Activated naive CD4-positive, alpha-beta T cell treated with anti-CD3 and anti-CD28 coated beads, Interleukin-2, amount 50 U/mL, for 72 hours (primary cell): ENCODE data around the gene IQCE. TPM values are rescaled to one million over a fixed set of nuclear protein-coding genes. Genes with fewer than 3 reads are reported as not detected.

ENCODE experiments used
- ATAC-seq, 2 donors: fragments of 150-1000 bp; cut with Tn5 transposase; 2 replicates each; pipeline ENCODE4 v1.10.0; 2021; ENCODE audit warnings: mild to moderate bottlenecking in 2 of 2, moderate library complexity in 2 of 2
- DNase-seq, 2 donors: peaks; one replicate each; pipeline ENCODE4 v3.0.0; 2021 to 2022; ENCODE audit warnings: low spot score in 2 of 2
- H3K27ac Mint-ChIP-seq, 2 donors: one replicate each; pipeline ENCODE4 v1.8.0; 2022; ENCODE audit warnings: mild to moderate bottlenecking in 2 of 2, mixed read lengths in 2 of 2
- H3K36me3 Mint-ChIP-seq, 2 donors: one replicate each; pipeline ENCODE4 v1.8.0; 2022; ENCODE audit warnings: mixed read lengths in 2 of 2
- H3K9me3 Mint-ChIP-seq, 2 donors: one replicate each; pipeline ENCODE4 v1.8.0; 2022; ENCODE audit warnings: mixed read lengths in 2 of 2
- total RNA-seq, 2 donors: library from RNA; stranded (reverse); gene quantifications; one replicate each; pipeline ENCODE4 v1.2.3, GENCODE V29; 2022

IQCE gene
- total RNA-seq, 2 donors from 2014 or later, result 7.3 to 9.5 TPM

DNA sequence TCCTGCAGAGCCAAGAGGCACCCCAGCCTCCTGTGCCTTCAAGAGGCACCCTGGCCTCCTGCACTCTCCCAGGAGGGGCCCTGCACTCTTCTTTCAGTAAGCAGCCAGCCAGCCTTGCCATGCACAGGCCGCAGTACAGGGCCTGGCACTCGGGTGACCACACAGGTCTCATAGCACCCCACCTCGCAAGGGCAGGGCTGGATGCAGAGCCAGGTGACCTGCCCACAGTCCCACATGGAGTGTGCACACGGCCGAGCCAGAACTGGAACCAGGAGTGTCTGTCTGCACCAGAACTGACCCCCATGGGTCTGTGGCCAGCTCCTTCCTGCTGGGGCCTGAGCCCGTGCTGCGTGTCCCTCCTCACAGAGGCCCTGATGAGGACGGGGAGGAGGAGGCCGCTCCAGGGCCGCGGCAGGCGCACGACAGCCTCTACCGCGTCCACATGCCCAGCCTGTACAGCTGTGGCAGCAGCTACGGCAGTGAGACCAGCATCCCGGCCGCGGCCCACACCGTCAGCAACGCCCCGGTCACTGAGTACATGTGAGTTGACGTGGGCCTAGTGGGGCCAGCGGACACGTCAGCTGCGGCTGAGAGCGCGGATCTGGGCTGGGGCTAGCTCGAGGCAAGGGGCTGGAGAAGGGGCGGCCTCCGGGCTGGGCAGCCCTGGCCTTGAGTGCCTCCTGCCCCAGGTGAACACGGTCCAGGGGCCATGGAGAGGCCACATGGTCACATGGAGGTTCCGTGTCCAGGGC lies 99.3 kb downstream of the IQCE start:
- ATAC-seq, result no peak
- DNase-seq, result no peak
- peak overlapping the region in 1 of 2 donors; percentile 20 for H3K27ac Mint-ChIP-seq
- no peaks in the 10 kb centered on the region for H3K36me3 Mint-ChIP-seq
- no peaks in the 10 kb centered on the region for H3K9me3 Mint-ChIP-seq

DNA sequence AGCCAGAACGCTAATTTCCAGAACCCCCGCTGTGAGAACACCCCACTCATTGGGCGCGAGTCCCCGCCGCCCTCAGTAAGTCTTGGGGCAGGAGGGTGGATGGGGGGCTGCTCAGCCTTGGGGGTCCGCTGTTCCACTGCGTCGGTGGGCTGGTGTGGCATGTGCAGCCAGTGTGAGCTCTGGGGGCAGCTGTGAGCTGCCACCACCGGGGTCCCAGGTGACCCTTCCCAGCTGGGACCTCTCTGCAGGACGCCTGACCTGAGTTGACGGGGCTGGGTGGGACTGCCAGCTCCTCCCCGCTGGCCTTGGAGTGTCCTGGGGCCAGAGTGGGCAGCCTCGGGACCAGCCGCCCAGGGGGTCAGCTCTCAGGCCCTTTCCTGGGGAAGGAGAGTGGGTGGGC lies 100.2 kb downstream of the IQCE start:
- ATAC-seq, result no peak
- no peaks in the 10 kb centered on the region for H3K36me3 Mint-ChIP-seq
- no peaks in the 10 kb centered on the region for H3K9me3 Mint-ChIP-seq
- H3K27ac Mint-ChIP-seq, result no peak overlapping the region
- DNase-seq, result no peak

DNA sequence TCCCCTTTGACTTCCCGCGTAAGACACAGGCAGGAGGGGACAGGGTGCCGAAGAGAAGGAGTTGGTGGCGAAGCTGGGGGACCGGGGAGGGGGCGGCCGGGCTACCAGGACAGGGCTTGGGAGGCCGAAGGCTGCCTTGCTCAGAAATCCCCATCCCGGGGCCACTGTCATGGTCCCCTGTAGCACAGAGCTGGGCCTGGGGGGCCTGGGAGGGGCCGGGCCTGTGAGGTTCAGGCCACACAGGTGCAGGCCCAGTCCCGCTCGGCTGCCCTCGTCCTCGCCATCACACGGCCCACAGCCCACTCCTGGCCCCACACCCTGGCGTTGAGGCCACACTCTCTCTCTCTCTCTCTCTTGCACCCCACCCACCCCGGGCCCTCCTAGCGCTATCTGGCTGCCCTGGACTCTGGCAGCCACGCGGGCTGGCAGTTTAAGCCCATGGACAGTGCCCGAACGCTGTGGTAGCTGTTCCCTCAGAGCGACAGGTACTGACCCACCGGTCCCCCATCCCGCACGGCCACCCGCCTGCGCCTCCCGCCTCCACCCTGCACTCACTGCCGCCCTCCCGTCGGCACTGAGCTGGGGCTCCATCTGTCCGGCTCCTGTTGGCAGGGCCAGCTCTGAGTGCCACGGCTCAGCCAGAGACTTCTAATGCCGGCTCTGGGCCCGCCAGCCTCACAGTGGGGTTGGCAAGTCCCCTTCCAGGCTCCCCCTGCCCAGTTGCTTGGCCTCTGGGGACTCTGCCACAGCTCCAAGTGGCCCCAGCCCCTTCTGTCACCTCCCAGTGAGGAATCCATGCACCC lies 101.0 kb downstream of the IQCE start:
- DNase-seq (no peak), ATAC-seq (no peak)
- no peak overlapping the region for H3K27ac Mint-ChIP-seq
- no peaks in the 10 kb centered on the region for H3K36me3 Mint-ChIP-seq
- no peaks in the 10 kb centered on the region for H3K9me3 Mint-ChIP-seq

DNA sequence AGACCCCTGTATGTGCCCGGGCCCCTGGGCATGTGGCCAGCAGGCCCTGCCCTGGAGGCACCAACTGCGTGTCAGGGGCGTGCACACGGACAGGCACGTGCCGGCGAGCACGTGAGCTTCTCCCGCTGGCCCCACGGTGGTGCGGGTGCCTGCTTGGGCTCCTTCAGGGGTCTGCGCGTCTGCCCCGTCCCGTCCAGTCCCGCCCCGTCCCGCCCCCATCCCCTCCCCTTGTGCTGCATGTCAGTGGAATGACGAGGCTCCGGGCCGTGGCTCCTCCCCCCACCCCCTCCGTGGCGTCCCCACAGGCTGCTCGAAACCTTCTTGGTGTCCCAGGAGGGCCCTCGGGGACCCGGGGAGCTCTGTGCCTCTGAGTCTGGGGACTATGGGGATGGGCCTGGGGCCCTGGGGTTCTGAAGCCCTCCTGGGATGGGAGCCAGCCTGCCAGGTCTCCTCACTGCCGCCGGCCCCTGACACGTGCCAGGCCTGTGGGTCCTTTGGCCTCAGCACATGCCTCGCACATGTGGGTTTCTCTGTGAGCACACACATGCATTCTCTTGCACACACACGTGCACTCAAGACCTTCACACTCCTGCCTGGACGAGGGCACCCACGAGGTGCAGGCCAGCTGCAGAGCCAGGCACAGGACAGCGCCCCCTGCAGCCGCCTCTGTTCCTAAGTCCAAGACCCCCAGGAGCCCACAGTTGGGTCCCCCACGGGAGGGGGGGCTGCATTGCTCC lies 101.7 kb downstream of the IQCE start:
- H3K9me3 Mint-ChIP-seq, result no peaks in the 10 kb centered on the region
- ATAC-seq (no peak), DNase-seq (no peak)
- H3K27ac Mint-ChIP-seq, result no peak overlapping the region
- H3K36me3 Mint-ChIP-seq, result no peaks in the 10 kb centered on the region

DNA sequence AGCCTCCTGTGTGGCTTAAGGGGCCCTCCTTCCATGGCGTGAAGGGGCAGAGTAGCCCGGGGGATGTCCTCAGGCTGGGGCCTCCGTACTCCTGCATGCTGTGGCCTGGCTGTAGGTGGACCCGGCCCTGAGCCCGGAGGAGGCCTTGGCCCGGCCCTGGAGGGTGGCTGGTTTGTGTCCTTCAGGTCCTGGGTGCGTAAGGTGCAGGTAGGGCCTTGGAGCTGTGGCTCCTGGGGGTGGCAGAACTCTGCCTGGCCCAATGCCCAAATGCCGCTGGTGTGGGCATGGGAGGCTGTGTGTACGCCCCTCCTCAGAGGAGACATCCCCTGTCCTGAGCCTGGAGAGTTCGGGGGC lies 102.3 kb downstream of the IQCE start:
- Mint-ChIP-seq H3K36me3 (no peaks in the 10 kb centered on the region), H3K27ac (no peak overlapping the region), H3K9me3 (no peaks in the 10 kb centered on the region)
- DNase-seq (no peak), ATAC-seq (no peak)

DNA sequence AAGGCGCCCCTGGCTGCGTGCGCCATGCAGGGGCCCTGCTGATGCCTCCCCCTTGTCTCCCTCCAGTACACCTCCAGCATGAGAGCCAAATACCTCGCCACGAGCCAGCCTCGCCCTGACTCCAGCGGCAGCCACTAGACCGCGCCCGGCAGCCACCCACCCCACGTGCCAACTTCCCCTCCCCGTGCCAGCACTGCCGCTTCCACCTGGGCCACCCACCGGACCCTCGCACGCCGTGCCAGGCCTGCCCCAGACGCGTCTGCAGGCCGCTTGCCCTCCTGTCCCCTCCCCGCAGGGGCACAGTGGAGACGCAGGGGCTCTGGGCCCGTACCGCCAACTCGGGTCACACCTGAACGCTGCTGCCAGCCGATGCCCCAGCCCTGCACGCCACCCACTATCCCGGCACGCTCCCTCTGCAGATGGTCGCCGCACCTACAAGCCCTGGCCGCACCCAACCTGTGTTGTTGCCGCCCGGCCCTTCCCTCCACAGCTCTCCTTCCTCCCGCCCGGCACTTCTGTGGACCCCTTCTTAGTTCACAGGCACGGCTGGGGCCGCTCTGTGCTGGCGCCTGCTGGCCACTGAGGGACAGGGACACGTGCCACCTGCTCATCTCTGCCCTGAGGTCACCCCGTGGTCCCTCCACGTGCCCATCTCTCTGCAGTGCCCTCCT lies 103.0 kb downstream of the IQCE start:
- H3K36me3 Mint-ChIP-seq, result no peaks in the 10 kb centered on the region
- DNase-seq (no peak), ATAC-seq (peak in 1 of 2 donors; percentile 18)
- peak overlapping the region in 1 of 2 donors; percentile 57 for H3K27ac Mint-ChIP-seq
- no peaks in the 10 kb centered on the region for H3K9me3 Mint-ChIP-seq

DNA sequence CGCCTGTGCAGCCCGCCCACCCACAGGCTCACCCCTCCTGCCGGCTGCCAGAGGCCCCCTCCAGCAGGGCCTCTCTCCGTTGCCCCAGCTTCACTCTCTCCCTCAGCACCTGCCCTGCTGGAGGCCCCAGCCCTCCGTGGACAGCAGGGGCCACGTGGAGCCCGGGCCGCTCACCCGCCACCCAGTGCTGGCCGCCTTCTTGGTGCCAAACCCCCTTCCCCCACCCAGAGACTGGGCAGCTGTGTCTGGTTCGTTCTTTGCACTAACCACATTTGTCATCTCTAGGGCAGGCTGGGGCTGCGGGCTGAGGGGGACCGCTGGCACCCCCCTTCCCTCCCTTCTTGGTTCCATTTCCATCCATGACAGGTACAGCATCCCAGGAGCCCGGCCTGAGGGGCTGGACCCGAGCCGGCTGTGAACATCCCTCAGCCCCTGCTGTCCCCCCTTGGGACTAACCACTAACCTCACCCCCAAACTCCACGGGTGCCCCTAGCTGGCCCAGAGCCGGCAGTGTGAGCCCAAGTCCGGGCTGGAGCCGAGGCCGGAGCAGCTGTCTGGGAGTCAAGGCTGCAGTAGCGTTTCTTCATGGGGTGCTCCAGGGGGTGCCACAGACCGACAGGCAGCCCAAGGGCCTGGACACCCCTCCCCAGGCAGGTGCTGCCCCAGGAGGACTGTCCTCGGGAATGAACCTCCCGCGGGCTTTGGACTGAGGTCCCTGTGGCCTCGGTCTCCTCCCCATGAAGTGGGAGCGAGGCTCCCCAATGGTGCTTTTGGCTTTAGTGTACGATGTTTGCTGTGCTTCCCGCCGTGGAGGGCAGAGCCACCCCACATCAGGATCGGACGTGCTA lies 103.7 kb downstream of the IQCE start:
- Mint-ChIP-seq H3K9me3 (no peaks in the 10 kb centered on the region), H3K27ac (peak overlapping the region in 1 of 2 donors; percentile 57), H3K36me3 (no peaks in the 10 kb centered on the region)
- no peak for DNase-seq
- ATAC-seq, result no peak

DNA sequence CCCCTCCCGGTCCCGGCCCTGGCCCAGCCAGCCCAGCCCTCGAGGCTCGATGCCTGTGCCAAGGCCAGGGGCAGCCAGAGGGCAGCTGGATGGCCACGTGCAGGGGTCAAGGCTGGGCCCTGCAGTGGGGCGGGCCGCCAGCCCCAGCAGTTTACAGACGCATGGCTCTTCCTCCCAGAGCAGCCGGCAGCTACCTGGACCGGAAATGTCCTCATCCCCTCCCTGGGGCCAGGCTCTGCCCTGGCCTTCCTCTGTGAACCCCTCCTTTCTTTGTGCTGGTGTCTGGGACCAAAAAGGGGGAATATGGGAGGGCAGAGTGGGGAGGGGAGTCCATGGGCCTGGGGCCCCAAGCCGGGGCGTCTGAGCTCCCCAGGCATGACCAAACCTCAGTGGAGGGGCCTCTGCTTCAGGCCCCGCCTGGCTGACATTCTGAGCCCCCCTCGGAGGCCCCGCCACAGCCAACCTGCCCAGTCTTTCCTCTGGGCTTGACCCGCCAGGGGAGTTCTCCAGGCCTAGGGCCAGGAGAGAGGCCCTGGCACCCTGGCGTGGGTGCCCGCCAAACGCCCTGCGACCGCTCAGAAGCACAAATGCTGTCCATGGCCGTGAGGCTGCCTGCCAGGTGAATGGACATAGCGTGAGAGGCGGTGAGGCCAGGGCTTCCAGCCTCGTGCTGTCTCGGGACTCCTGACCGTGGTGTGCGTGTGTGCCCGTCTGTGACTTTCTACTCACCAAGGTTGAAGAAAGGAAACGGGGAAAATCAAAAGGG lies 104.5 kb downstream of the IQCE start:
- no peak for ATAC-seq

DNA sequence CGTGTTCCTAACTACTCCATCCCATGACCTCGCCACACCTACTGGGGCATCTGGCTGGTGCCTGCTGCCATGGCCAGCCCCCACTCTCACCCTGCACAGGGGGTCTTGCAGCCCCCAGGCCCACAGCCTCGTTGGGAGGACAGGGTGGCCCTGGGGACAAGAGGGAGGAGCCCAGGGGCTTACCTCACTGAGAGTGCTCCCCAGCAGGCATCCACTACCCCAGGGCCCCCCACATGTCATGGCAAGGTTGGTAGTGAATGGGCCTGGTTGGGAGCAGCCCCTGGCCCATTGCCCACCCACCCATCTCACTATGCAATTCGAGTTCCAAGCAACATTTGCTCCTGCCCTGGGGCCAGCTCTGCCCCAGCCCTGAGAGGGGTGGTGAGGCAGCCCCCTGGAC lies 105.2 kb downstream of the IQCE start:
- H3K27ac Mint-ChIP-seq, result no peak overlapping the region
- no peaks in the 10 kb centered on the region for H3K36me3 Mint-ChIP-seq
- ATAC-seq, result no peak
- no peaks in the 10 kb centered on the region for H3K9me3 Mint-ChIP-seq
- DNase-seq, result no peak

More for the DNA sequence above, 104.5 kb downstream of the IQCE start:
- H3K9me3 Mint-ChIP-seq, result no peaks in the 10 kb centered on the region
- no peak for DNase-seq
- H3K27ac Mint-ChIP-seq, result no peak overlapping the region
- H3K36me3 Mint-ChIP-seq, result no peaks in the 10 kb centered on the region

Other genes with a start within 250 kb of the IQCE start
- gene SNX8, start 244.5 kb upstream of the IQCE start, total RNA-seq, result 10 to 100 TPM; 35.6 to 36.1 TPM
- 100 to 1,000 TPM; 130 to 260 TPM for gene EIF3B, start 204.2 kb upstream of the IQCE start, total RNA-seq
- 1 to 10 TPM; 1.3 to 2.6 TPM for gene CHST12, start 155.4 kb upstream of the IQCE start, total RNA-seq
- not detected for gene GRIFIN, start 82.6 kb upstream of the IQCE start, total RNA-seq
- gene LFNG, start 39.2 kb upstream of the IQCE start, total RNA-seq, result 10 to 100 TPM; 17.8 to 21.1 TPM
- 10 to 100 TPM; 26.5 to 37.5 TPM for gene BRAT1, start 3.5 kb upstream of the IQCE start, total RNA-seq
- gene TTYH3, start 73.0 kb downstream of the IQCE start, total RNA-seq, result 10 to 100 TPM; 23.8 to 28.3 TPM
- under 1 TPM; 0.06 to 0.14 TPM for gene AMZ1, start 129.2 kb downstream of the IQCE start, total RNA-seq